Measurements from ENCODE around the gene PPL.
"Not testable (repeated sequence)": the region's sequence is repeated elsewhere in the genome, so short reads cannot be mapped to it uniquely, and the experiment has no call there.

PPL gene

GRCh38 chr16:4933871-4934395, 3.0 kb downstream of the PPL start:
- DNase-seq = no peak

DNA sequence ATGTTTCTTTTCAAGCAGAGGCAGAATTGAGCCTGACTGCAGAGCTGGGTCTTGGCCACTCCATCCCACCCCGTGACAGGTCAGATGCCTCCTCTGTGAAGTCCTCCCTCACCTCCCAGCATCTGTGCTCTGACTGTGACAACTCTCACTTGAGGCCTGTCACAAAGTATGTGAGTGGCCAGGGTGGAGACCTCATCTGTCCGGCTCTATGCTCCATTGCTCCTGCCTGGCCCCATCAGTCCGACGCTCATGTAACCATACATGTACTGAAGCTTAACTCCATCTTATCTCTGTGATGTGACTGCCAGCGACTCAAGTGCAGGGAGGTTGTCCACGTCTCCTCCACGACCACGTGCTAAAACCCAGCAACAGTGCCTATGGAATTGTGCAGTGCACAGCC, 3.5 kb downstream of the PPL start:
- DNase-seq = no peak

- DNase-seq = no peak
Measured at GRCh38 chr16:4931381-4931780, 5.6 kb downstream of the PPL start.

DNA sequence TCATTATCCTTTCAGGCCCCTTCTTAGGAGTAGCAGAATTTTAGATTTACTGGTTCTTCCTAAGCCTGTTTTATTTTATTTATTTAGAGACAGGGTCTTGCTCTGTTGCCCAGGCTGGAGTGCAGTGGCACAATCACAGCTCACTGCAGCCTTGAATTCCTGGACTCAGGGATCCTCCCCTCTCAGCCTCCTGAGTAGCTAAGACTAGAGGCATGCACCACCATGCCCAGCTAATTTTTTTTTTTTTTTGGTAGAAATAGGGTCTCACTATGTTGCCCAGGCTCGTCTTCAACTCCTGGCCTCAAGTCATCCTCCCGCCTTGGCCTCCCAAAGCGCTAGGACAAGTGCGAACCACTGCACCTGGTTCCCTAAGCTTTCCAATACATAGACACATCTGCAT, 7.3 kb downstream of the PPL start:
- not testable (repeated sequence) for DNase-seq

DNA sequence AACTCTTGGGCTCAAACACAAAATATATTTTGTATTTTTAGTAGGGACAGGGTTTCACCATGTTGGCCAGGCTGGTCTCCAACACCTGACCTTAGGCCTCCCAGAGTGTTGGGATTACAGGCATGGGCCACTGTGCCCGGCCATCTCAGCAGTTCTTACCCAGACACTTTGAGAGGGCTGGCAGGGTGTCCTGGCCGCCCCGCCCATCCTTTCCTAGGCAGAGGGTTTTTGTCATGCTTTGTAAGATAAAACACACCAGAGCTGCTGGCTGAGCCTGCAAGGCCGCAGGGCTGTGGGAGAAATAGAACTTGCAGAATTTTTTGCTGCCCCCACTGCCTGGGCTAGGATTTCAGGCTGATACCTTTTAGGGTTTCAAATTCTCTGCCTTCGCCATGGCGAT, 8.7 kb downstream of the PPL start:
- DNase-seq = no peak

GRCh38 chr16:4927661-4928060, 9.3 kb downstream of the PPL start:
- no peak for DNase-seq

- no peak for DNase-seq
Measured at GRCh38 chr16:4926928-4927327, 10.0 kb downstream of the PPL start.

DNA sequence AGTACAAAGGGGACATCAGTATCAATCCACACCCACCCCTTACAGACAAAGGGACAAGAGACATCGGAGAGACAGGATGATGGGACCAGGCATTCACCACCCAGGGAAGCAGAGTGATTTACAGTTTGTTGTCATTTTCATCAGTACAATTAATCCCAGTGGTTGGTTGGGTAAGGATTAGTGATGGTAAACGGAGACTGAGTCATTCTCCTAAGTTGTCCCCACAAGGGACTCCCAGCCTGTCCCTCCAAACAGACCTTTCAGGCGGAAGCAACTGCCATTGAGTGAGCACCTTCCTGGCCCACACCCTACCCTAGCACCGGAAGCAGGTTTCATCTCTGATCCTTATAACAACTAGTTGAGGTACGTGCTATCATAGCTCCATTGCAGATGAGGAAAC, 11.2 kb downstream of the PPL start:
- DNase-seq = no peak

DNA sequence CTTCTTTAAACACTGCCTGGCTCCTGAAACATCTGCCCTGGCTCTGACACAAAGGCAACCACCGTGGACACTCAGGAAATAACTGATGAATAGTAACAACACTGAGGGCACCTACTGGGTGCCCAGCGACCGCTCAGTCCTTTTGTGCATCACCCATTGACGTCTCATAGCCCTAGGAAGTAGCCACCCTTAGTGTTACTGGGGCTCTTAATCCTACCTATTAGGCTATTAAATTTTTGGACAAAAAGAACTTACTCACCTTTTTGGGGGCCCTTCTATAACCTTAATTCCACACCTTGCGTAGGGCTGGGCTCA, 11.7 kb downstream of the PPL start:
- no peak for DNase-seq

GRCh38 chr16:4924593-4925292, 12.2 kb downstream of the PPL start:
- no peak for DNase-seq

- DNase-seq = no peak
Measured at GRCh38 chr16:4923853-4924252, 13.1 kb downstream of the PPL start.

GRCh38 chr16:4922721-4923342, 14.1 kb downstream of the PPL start:
- DNase-seq = no peak

DNA sequence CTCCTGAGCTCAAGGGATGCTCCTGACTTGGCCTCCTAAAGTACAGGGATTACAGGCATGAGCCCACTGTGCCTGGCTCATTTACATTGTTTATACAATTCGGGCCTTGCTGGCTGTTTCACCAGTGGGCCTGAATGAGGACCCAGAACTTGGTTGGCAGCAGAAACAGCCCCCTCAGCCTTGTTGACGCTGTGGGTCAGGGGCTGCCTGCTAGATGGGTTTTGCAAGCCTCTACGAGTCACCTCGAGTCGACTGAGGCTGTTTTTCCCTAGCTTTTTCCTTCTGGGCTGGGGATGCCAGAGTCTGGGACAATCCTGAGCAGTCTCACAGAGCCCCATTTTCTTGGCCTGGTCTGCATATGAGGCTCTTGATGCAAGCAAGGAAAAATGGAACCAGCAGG, 16.1 kb downstream of the PPL start:
- no peak for DNase-seq

DNA sequence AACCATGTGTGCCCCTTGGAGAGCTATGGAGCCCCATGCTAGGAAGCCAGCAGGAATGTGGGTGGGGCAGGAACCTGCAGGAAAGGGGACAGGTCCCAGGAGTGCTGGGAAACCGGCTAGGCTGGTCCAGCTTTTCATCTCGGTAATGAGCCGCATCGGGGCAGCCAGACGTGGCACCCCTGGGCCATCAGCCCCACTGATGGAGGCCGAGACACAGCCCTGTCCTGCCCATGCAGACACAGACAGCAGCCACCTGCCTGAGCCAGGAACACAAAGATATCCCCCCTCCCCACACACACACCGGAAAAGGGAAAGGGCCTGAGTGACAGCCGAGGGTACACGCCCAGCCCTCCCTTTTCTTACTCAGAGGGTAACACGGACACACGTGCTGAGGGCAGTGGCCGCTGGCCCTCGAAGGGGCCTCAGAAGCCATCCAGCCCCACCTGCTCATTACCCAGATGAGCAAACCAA, 18.1 kb downstream of the PPL start:
- DNase-seq = no peak

- DNase-seq = no peak
Measured at GRCh38 chr16:4917117-4917516, 19.8 kb downstream of the PPL start.

DNA sequence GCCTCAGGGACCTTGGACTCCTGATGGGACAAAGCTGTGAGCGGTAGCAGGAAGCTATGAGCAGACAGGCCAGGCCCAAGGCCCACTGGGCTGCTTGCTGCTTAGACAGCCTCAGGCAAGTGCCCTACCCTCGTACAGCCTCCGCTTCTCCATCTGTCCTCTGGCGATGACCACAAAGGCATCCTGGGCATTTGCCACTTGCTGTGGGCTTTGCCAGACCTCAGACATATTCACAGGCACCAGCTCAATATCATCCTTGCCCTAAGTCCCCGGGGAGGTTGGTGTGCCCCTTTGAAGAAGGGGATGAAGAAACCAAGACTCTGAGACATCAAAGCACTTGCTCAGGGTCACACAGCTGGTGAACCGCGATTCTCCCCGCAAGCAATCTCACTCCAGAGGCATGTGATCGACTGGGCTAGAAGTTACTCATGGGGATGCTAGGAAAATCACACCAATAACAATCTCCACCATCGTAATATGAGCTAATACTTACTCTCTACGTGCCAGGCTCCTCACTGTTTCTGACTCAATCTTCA, 21.7 kb downstream of the PPL start:
- DNase-seq = no peak

- DNase-seq = no peak
Measured at GRCh38 chr16:4914528-4915225, 22.3 kb downstream of the PPL start.

DNA sequence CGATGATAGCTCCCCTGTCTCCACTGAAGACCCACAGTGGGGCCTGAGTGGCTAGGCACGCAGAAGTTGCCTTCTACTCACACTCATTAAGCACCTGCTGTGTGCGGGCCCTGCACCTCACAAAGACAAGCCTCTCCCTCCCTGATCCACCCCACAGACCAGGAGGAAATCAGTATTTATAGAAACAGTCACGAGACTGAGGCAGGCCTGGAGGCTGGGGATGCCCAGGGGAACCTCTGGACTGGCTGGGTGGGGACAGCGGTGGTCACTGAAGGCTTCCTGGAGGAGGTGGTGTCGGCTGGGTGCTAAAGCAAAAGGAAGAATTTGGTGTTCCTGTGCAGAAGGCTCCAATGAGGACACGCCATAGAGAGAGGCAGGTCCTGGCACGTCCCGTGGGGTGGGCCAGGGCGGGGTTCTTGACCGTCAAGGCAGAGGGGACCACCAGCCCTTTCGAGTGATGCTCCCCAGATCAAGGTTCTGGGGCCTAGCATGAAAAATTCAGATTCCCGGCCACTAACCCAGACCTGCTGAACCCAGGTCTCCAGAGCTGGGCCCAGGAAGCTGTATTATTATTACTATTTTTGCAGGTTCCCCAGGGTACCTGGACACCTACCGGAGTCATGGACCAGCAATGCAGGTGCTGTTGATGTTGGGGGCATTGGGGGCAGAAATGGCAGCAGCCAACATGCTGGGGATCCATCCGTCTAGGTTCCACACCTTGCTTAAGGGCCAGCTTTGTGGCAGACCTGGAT, 23.0 kb downstream of the PPL start:
- no peak for DNase-seq

DNA sequence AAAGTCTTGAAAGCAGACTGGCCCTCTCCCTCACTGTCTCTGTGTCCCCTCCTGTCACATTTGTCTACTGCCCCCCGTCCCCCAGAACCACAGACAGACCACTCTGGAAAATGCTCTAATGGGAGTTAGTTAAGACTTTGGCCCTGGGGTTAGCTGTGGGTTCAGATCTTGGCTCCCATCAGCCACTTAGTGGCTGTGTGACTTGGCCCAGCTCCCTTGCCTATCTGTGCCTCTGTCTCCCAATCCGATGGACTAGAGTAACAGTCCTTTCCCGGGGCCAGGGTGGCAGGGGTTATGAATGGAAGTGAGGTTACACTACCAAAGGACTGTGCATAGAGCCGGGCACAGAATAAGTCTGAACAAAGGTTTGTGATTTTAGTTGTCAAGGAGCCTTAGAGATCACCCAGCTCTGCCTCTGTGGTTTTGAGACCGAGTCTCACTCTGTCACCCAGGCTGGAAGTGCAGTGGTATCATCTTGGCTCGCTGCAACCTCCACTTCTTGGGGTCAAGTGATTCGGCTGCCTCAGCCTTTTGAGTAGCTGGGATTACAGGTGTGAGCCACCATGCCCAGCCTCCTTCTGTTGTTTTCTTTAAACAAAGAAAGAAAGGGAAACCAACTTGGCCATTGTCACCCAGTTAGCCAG, 23.7 kb downstream of the PPL start:
- no peak for DNase-seq

- no peak for DNase-seq
Measured at GRCh38 chr16:4911970-4912386, 25.0 kb downstream of the PPL start.

GRCh38 chr16:4910828-4911227, 26.1 kb downstream of the PPL start:
- DNase-seq = no peak

GRCh38 chr16:4909825-4910224, 27.1 kb downstream of the PPL start:
- no peak for DNase-seq
